ENCODE measurements around the gene HAS3. TPM values are rescaled to one million over a fixed set of nuclear protein-coding genes. Genes with fewer than 3 reads are reported as not detected.
"Not testable (repeated sequence)": the region's sequence is repeated elsewhere in the genome, so short reads cannot be mapped to it uniquely, and the experiment has no call there.

Gene HAS3
- total RNA-seq, 1 experiment from 2014 or later = 92.5 TPM

DNA sequence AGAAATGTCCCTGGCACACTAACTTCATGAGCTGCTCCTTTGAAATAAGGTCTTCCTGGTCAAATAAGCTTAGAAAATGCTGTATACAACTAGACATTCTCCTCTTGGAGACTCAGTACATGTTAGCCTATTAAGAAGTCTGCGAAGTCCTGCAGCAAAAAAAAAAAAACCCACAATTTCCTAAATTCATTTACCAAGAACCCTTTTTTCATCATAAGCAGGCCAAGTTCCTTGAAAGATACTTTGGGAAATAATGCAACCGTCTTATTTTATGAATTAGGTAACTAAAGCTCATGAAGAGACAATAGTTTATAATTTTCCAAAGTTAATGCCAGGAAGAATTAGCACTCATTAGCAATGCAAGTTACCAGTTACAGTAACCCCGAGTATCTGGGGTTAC lies 49.0 kb upstream of the HAS3 start:
- ATAC-seq (no peak), DNase-seq (no peak)
- H2AFZ ChIP-seq (ENCODE audit: low read length) = no peak overlapping the region
- BruUV-seq (replicated peaks) = no TSS peak
- H3F3A ChIP-seq (ENCODE audit: low read length, unreplicated experiment) = peaks cover 24% of the 10 kb centered on the region
- ChIA-PET CTCF (no interaction called here), POLR2A (ENCODE audit: unreplicated experiment) (no interaction called here)
- H4K20me1 ChIP-seq (ENCODE audit: low read length) = no peaks in the 10 kb centered on the region
- no peak overlapping the region for H3K4me3 ChIP-seq (ENCODE audit: low read length)
- no peaks in the 10 kb centered on the region for H3K9me3 ChIP-seq (ENCODE audit: low read length)
- H3K9me2 ChIP-seq (replicated peaks; ENCODE audit: low read length) = no peaks in the 10 kb centered on the region
- no peaks in the 10 kb centered on the region for H3K36me3 ChIP-seq (ENCODE audit: low read depth, low read length)
- peak overlapping the region; percentile 99 for H3K27ac ChIP-seq (ENCODE audit: low read length)
- TF ChIP-seq EZH2phosphoT487 (IDR thresholded peaks at IDR 0.05; ENCODE audit: borderline replicate concordance, low read length) = no peak
- no peak for TF ChIP-seq CTCF (conservative IDR thresholded peaks at IDR 0.05; ENCODE audit: low read depth, low read length)
- TF ChIP-seq EZH2 (IDR thresholded peaks at IDR 0.05; ENCODE audit: low read length, unreplicated experiment) = no peak
- H3K27me3 ChIP-seq (ENCODE audit: low read length) = no peaks in the 10 kb centered on the region
- H3K79me2 ChIP-seq (ENCODE audit: low read length) = no peaks in the 10 kb centered on the region
- intact Hi-C loops (cut with micrococcal nuclease) = loop anchor here (2.0 to 5.0 kb wide), 2 partner anchors 39 to 62 kb away; no protein-coding TSS in a partner anchor
- H3K4me1 ChIP-seq (ENCODE audit: insufficient read depth, low read length) = peaks cover 29% of the 10 kb centered on the region
- H3K9ac ChIP-seq (ENCODE audit: low read length) = peak overlapping the region; percentile 79
- peak overlapping the region; percentile 76 for H3K4me2 ChIP-seq (ENCODE audit: low read length)

DNA sequence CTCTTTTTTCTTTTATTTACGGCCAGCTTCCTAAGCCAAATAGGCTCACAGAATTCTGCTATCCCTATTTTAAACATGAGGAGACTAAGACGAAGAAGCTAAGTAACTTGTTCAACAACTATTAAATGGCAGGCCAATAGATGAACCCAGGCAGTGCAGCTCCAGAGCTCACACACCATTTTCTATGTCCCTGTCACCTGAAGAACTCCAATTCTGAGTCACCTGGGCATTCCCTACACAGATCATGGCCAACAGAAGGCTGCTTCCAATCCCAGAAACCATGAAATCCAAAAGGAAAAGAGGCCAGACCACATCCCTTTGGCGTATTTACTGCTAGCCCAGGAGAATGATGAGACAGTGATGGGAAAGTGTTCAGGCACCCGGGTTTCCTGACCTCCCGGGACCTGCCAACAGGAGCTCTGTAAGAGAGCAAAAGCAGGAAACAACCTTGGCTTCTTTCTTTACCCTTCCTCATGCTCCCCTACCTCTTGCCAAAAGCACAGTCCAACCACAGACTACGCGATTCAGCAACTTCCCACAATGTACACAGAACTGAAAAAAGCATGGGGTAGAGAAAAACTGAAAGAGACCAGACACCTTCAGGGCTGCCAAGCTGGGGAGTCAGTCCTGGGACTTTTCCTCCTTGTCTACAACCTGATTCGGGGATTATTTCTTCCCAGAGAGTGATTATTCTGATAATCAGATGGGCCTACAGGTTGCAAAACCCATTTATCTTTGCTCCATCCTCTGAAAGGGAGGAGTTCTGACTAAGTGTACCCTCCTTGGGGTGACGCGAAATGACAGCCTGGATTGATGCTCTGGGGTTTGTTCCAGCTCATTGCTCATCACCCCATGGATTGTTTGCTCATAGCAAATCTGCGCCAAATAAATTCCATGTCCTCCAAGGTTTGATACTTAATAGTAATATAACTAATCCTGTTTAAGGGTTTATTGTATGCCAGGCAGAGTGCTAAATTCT lies 47.8 kb upstream of the HAS3 start:
- no peaks in the 10 kb centered on the region for H3K27me3 ChIP-seq (ENCODE audit: low read length)
- no peaks in the 10 kb centered on the region for H3K9me3 ChIP-seq (ENCODE audit: low read length)
- DNase-seq (peak; percentile 93), ATAC-seq (peak; percentile 91)
- H2AFZ ChIP-seq (ENCODE audit: low read length) = peak overlapping the region; percentile 56
- H4K20me1 ChIP-seq (ENCODE audit: low read length) = no peaks in the 10 kb centered on the region
- TF ChIP-seq EZH2phosphoT487 (IDR thresholded peaks at IDR 0.05; ENCODE audit: borderline replicate concordance, low read length) (no peak), EZH2 (IDR thresholded peaks at IDR 0.05; ENCODE audit: low read length, unreplicated experiment) (no peak), CTCF (conservative IDR thresholded peaks at IDR 0.05; ENCODE audit: low read depth, low read length) (no peak)
- peak overlapping the region; percentile 79 for H3K9ac ChIP-seq (ENCODE audit: low read length)
- BruUV-seq (replicated peaks) = TSS peak; percentile 96
- peak overlapping the region; percentile 99 for H3K27ac ChIP-seq (ENCODE audit: low read length)
- H3F3A ChIP-seq (ENCODE audit: low read length, unreplicated experiment) = peaks cover 24% of the 10 kb centered on the region
- ChIA-PET POLR2A (ENCODE audit: unreplicated experiment) (interaction anchor here (0.6 kb wide), 6 partner anchors 12 to 649 kb away, joined by 3 to 10 read pairs (median 4); no protein-coding TSS in a partner anchor), CTCF (interaction anchor here (0.6 to 1.4 kb wide), 3 partner anchors 49 to 156 kb away, joined by 3 read pairs; no protein-coding TSS in a partner anchor)
- H3K9me2 ChIP-seq (replicated peaks; ENCODE audit: low read length) = no peaks in the 10 kb centered on the region
- peak overlapping the region; percentile 76 for H3K4me2 ChIP-seq (ENCODE audit: low read length)
- H3K4me1 ChIP-seq (ENCODE audit: insufficient read depth, low read length) = peaks cover 29% of the 10 kb centered on the region
- H3K79me2 ChIP-seq (ENCODE audit: low read length) = no peaks in the 10 kb centered on the region
- intact Hi-C loops (cut with micrococcal nuclease) = loop anchor here (2.0 to 5.0 kb wide), 3 partner anchors 15 to 63 kb away; no protein-coding TSS in a partner anchor
- H3K36me3 ChIP-seq (ENCODE audit: low read depth, low read length) = no peaks in the 10 kb centered on the region
- H3K4me3 ChIP-seq (ENCODE audit: low read length) = peak overlapping the region; percentile 21; the same call in 1 of the 2 replicates

GRCh38 chr16:69063491-69063890 lies 42.0 kb upstream of the HAS3 start:
- H3K9me3 ChIP-seq (ENCODE audit: low read length); H3K27me3 ChIP-seq (ENCODE audit: low read length); POLR2A ChIA-PET (ENCODE audit: unreplicated experiment); H2AFZ ChIP-seq (ENCODE audit: low read length); ATAC-seq; CTCF ChIA-PET; H3K9ac ChIP-seq (ENCODE audit: low read length); H3K79me2 ChIP-seq (ENCODE audit: low read length); H3K4me2 ChIP-seq (ENCODE audit: low read length); H3F3A ChIP-seq (ENCODE audit: low read length, unreplicated experiment); H3K4me3 ChIP-seq (ENCODE audit: low read length); H3K36me3 ChIP-seq (ENCODE audit: low read depth, low read length); intact Hi-C loops (cut with micrococcal nuclease); H3K9me2 ChIP-seq (replicated peaks; ENCODE audit: low read length); BruUV-seq (replicated peaks); H4K20me1 ChIP-seq (ENCODE audit: low read length); DNase-seq: not testable (repeated sequence)
- peaks cover 27% of the 10 kb centered on the region for H3K4me1 ChIP-seq (ENCODE audit: insufficient read depth, low read length)
- H3K27ac ChIP-seq (ENCODE audit: low read length) = peak overlapping the region; percentile 72

Data from PC-3 (cell line).